AG09309 (cell line): ENCODE measurements around the gene GPBP1L1.

Experiments
- DNase-seq: peaks from one replicate; pipeline ENCODE4 v3.0.0-alpha.2; 2010; ENCODE audit warnings: low read depth
- H3K4me3 ChIP-seq: 2 replicates; pipeline ENCODE4 v1.5.1; 2011; ENCODE audit warnings: mild to moderate bottlenecking, low read depth, low read length, moderate library complexity; ENCODE audit not compliant: control insufficient read depth
- CTCF ChIP-seq: IDR thresholded peaks from 2 replicates; pipeline ENCODE4 v1.5.1; 2011; ENCODE audit warnings: mild to moderate bottlenecking, low read depth, low read length, inconsistent platforms; ENCODE audit not compliant: insufficient read depth, control insufficient read depth; ENCODE audit errors: missing control alignments

Gene GPBP1L1

GRCh38 chr1:45594412-45594811, 91.9 kb downstream of the GPBP1L1 start:
- DNase-seq = no peak
- no peak for TF ChIP-seq CTCF
- H3K4me3 ChIP-seq = no peak overlapping the region

DNA sequence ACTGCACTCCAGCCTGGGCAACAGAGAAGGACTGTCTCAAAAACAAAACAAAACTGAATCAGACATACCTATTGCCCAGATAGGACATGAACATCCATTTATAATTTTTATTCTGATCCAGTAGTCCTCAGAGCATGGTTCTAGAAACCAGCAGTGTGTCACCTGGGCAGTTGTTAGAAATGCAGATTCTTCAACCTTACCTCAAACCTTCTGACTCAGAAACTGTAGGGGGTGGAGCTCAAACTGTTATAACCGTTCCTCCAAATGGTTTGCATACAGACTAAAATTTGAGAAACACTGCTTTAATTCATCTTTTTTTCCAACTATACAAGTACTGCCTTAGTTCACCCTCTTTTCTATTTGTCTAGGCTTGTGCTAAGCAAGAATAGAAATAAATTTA, 96.5 kb downstream of the GPBP1L1 start:
- no peak overlapping the region for H3K4me3 ChIP-seq
- DNase-seq = no peak
- TF ChIP-seq CTCF = no peak

GRCh38 chr1:45586769-45587168, 99.6 kb downstream of the GPBP1L1 start:
- TF ChIP-seq CTCF = no peak
- no peak overlapping the region for H3K4me3 ChIP-seq
- DNase-seq = no peak

GRCh38 chr1:45585496-45586075, 100.7 kb downstream of the GPBP1L1 start:
- H3K4me3 ChIP-seq = peak overlapping the region; percentile 92
- no peak for DNase-seq
- TF ChIP-seq CTCF = no peak

DNA sequence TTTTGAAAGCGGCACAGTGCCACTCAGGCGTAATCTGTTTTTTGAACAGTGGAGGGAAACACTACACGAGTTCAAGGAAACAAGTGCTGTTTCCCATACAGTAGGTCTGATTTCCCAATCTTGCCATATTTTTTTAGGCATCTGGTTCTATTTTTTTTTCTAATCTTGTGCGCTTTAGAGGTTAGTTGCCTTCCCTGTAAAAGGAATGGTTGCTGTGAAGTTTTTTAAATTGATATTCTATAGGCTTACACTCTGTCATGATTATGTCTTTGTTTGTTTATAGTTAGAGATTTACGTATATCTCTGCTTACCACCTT, 101.3 kb downstream of the GPBP1L1 start:
- no peak for TF ChIP-seq CTCF
- no peak for DNase-seq

GRCh38 chr1:45584351-45585109, 101.8 kb downstream of the GPBP1L1 start:
- TF ChIP-seq CTCF = no peak
- peak; percentile 50 for DNase-seq
- peak overlapping the region; percentile 92 for H3K4me3 ChIP-seq

More for the DNA sequence above, 101.3 kb downstream of the GPBP1L1 start:
- peak overlapping the region; percentile 92 for H3K4me3 ChIP-seq
